SK-N-SH treated with all-trans-retinoic acid at 6 μM for 48 hours (cell line): ENCODE results near the gene ISX.

ENCODE experiments used
- BACH2 ChIP-seq: fragments of 250-450 bp; sonication (Bioruptor Pico); IDR thresholded peaks from 2 replicates; pipeline ENCODE4 v1.9.0; 2021; ENCODE audit warnings: mild to moderate bottlenecking, borderline replicate concordance
- CSDC2 ChIP-seq: fragments of 250-450 bp; sonication (Bioruptor Pico); IDR thresholded peaks from 2 replicates; pipeline ENCODE4 v1.5.0; 2020; ENCODE audit warnings: mild to moderate bottlenecking, moderate library complexity
- GLIS3 ChIP-seq: fragments of 250-450 bp; sonication (Bioruptor Pico); IDR thresholded peaks from 2 replicates; pipeline ENCODE4 v1.5.0; 2020; ENCODE audit warnings: mild to moderate bottlenecking, moderate library complexity
- PATZ1 ChIP-seq: fragments of 250-450 bp; sonication (Bioruptor Pico); IDR thresholded peaks from 2 replicates; pipeline ENCODE4 v1.8.0; 2020; ENCODE audit warnings: mild to moderate bottlenecking, moderate library complexity, borderline replicate concordance
- RARB ChIP-seq: fragments of 250-450 bp; sonication (Bioruptor Pico); IDR thresholded peaks from 2 replicates; pipeline ENCODE4 v1.8.0; 2021; ENCODE audit warnings: mild to moderate bottlenecking, moderate library complexity
- TCF4 ChIP-seq: fragments of 250-450 bp; sonication (Bioruptor Pico); IDR thresholded peaks from 2 replicates; pipeline ENCODE4 v1.8.0; 2021; ENCODE audit warnings: mild to moderate bottlenecking, moderate library complexity, borderline replicate concordance
- TOX ChIP-seq: fragments of 250-450 bp; sonication (Bioruptor Pico); IDR thresholded peaks from 2 replicates; pipeline ENCODE4 v1.8.0; 2021; ENCODE audit warnings: mild to moderate bottlenecking, moderate library complexity, borderline replicate concordance
- ZC3H10 ChIP-seq: fragments of 250-450 bp; sonication (Bioruptor Pico); IDR thresholded peaks from 2 replicates; pipeline ENCODE4 v1.5.1; 2021; ENCODE audit warnings: mild to moderate bottlenecking, moderate library complexity
- ZFP3 ChIP-seq: fragments of 250-450 bp; sonication (Bioruptor Pico); IDR thresholded peaks from 2 replicates; pipeline ENCODE4 v1.5.0; 2020; ENCODE audit warnings: mild to moderate bottlenecking, moderate library complexity
- ZFP30 ChIP-seq: fragments of 450-650 bp; formaldehyde crosslinking; IDR thresholded peaks from 2 replicates; pipeline ENCODE4 v1.5.0; 2022; ENCODE audit warnings: mild to moderate bottlenecking, moderate library complexity
- ZNF70 ChIP-seq: fragments of 450-650 bp; formaldehyde crosslinking; IDR thresholded peaks from 2 replicates; pipeline ENCODE4 v1.5.0; 2020; ENCODE audit warnings: mild to moderate bottlenecking, moderate library complexity
- ZNF8 ChIP-seq: fragments of 450-650 bp; formaldehyde crosslinking; IDR thresholded peaks from 2 replicates; pipeline ENCODE4 v1.5.0; 2020; ENCODE audit warnings: mild to moderate bottlenecking, moderate library complexity
- TF ChIP-seq, protein P1 (sequence below): fragments of 250-450 bp; sonication (Bioruptor Pico); IDR thresholded peaks from 2 replicates; pipeline ENCODE4 v1.5.1; 2020; ENCODE audit warnings: low read depth, mild to moderate bottlenecking, moderate library complexity
- TF ChIP-seq, protein P2 (sequence below): fragments of 250-450 bp; sonication (Bioruptor Pico); IDR thresholded peaks from 2 replicates; pipeline ENCODE4 v1.5.0; 2020; ENCODE audit warnings: mild to moderate bottlenecking, moderate library complexity

- TF ChIP-seq, protein P1, sequence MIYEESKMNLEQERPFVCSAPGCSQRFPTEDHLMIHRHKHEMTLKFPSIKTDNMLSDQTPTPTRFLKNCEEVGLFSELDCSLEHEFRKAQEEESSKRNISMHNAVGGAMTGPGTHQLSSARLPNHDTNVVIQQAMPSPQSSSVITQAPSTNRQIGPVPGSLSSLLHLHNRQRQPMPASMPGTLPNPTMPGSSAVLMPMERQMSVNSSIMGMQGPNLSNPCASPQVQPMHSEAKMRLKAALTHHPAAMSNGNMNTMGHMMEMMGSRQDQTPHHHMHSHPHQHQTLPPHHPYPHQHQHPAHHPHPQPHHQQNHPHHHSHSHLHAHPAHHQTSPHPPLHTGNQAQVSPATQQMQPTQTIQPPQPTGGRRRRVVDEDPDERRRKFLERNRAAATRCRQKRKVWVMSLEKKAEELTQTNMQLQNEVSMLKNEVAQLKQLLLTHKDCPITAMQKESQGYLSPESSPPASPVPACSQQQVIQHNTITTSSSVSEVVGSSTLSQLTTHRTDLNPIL (CRISPR knock-in tag) = no peak
- TF ChIP-seq ZNF8 (CRISPR knock-in tag) (no peak), TOX (no peak), PATZ1 (no peak), CSDC2 (CRISPR knock-in tag) (no peak), ZFP3 (no peak), ZFP30 (no peak), RARB (CRISPR knock-in tag) (no peak), ZNF70 (CRISPR knock-in tag) (no peak), TCF4 (CRISPR knock-in tag) (no peak), GLIS3 (CRISPR knock-in tag) (no peak), BACH2 (CRISPR knock-in tag) (no peak), ZC3H10 (CRISPR knock-in tag) (no peak)
- TF ChIP-seq, protein P2, sequence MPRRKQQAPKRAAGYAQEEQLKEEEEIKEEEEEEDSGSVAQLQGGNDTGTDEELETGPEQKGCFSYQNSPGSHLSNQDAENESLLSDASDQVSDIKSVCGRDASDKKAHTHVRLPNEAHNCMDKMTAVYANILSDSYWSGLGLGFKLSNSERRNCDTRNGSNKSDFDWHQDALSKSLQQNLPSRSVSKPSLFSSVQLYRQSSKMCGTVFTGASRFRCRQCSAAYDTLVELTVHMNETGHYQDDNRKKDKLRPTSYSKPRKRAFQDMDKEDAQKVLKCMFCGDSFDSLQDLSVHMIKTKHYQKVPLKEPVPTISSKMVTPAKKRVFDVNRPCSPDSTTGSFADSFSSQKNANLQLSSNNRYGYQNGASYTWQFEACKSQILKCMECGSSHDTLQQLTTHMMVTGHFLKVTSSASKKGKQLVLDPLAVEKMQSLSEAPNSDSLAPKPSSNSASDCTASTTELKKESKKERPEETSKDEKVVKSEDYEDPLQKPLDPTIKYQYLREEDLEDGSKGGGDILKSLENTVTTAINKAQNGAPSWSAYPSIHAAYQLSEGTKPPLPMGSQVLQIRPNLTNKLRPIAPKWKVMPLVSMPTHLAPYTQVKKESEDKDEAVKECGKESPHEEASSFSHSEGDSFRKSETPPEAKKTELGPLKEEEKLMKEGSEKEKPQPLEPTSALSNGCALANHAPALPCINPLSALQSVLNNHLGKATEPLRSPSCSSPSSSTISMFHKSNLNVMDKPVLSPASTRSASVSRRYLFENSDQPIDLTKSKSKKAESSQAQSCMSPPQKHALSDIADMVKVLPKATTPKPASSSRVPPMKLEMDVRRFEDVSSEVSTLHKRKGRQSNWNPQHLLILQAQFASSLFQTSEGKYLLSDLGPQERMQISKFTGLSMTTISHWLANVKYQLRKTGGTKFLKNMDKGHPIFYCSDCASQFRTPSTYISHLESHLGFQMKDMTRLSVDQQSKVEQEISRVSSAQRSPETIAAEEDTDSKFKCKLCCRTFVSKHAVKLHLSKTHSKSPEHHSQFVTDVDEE (CRISPR knock-in tag) = no peak
These were observed 21.2 kb upstream of the ISX start for GRCh38 chr22:35044607-35045390.
